Bronchial smooth muscle cell (primary cell): ENCODE measurements around the gene PLD2. TPM values are rescaled to one million over a fixed set of nuclear protein-coding genes. Genes with fewer than 3 reads are reported as not detected.

Experiments used
- total RNA-seq: library from RNA; depleted of rRNA; stranded (reverse); fragments of >200 nt; gene quantifications from 2 replicates; pipeline ENCODE4 v1.2.1, GENCODE V29; 2014

PLD2 gene
- 19.9 and 20.4 TPM in 2 replicates for total RNA-seq

GRCh38 chr17:4806777-4807604 lies at the start of gene PLD2:
TSS of gene PLD2 (plus strand) at chr17:4807152. CDS start at chr17:4807773, 621 bp downstream.

GRCh38 chr17:4771519-4772234 lies 35.3 kb upstream of the PLD2 start, which contains the start of gene TM4SF5:
TSS of gene TM4SF5 (plus strand) at chr17:4771886. CDS start at chr17:4771923, 37 bp downstream.

GRCh38 chr17:4786106-4786511 lies 20.8 kb upstream of the PLD2 start, which contains the start of gene VMO1:
TSS of gene VMO1 (minus strand) at chr17:4786364. CDS start at chr17:4786352, 12 bp downstream.

GRCh38 chr17:4788807-4789700 lies 17.9 kb upstream of the PLD2 start, which contains the start of gene GLTPD2:
TSS of gene GLTPD2 (plus strand) at chr17:4788964. CDS start at chr17:4789012, 48 bp downstream.

GRCh38 chr17:4802228-4802627 lies 4.7 kb upstream of the PLD2 start, which contains the start of gene C17orf114:
TSS of gene C17orf114 (minus strand) at chr17:4802328.

GRCh38 chr17:4833178-4833940 lies 26.4 kb downstream of the PLD2 start, which contains the start of gene MINK1:
TSS of gene MINK1 (plus strand) at chr17:4833340. CDS start at chr17:4833584, 244 bp downstream.

Other genes starting within 250 kb of the PLD2 start
- gene GGT6, start 246.6 kb upstream of the PLD2 start, total RNA-seq, result under 0.01 TPM in 1 of 2 replicates, not detected in the other
- gene SMTNL2, start 222.6 kb upstream of the PLD2 start, total RNA-seq, result 0.47 and 10.1 TPM in 2 replicates
- 0.17 TPM in 1 of 2 replicates, not detected in the other for gene ALOX15, start 165.5 kb upstream of the PLD2 start, total RNA-seq
- 11.3 and 13.7 TPM in 2 replicates for gene PELP1, start 103.0 kb upstream of the PLD2 start, total RNA-seq
- 2.4 and 2.5 TPM in 2 replicates for gene ARRB2, start 96.5 kb upstream of the PLD2 start, total RNA-seq
- 11.3 and 18.5 TPM in 2 replicates for gene MED11, start 75.7 kb upstream of the PLD2 start, total RNA-seq
- 0.09 TPM in 1 of 2 replicates, not detected in the other for gene ZMYND15, start 67.3 kb upstream of the PLD2 start, total RNA-seq
- 0.63 and 1.6 TPM in 2 replicates for gene CXCL16, start 67.2 kb upstream of the PLD2 start, total RNA-seq
- gene TM4SF5, start 35.3 kb upstream of the PLD2 start, total RNA-seq, result not detected in 2 replicates
- gene VMO1, start 20.8 kb upstream of the PLD2 start, total RNA-seq, result 1.1 and 1.2 TPM in 2 replicates
- gene GLTPD2, start 18.2 kb upstream of the PLD2 start, total RNA-seq, result not detected in 2 replicates
- 134 and 196 TPM in 2 replicates for gene PSMB6, start 11.0 kb upstream of the PLD2 start, total RNA-seq
- gene MINK1, start 26.2 kb downstream of the PLD2 start, total RNA-seq, result 25.7 and 31.9 TPM in 2 replicates
- 3.2 and 3.5 TPM in 2 replicates for gene C17orf107, start 92.4 kb downstream of the PLD2 start, total RNA-seq
- gene CHRNE, start 95.9 kb downstream of the PLD2 start, total RNA-seq, result 0.47 and 1.2 TPM in 2 replicates
- not detected in 2 replicates for gene GP1BA, start 125.1 kb downstream of the PLD2 start, total RNA-seq
- gene SLC25A11, start 132.9 kb downstream of the PLD2 start, total RNA-seq, result 46.7 and 67.4 TPM in 2 replicates
- gene RNF167, start 133.1 kb downstream of the PLD2 start, total RNA-seq, result 13.3 and 16.9 TPM in 2 replicates
- 419 and 524 TPM in 2 replicates for gene PFN1, start 141.4 kb downstream of the PLD2 start, total RNA-seq
- gene ENO3, start 144.0 kb downstream of the PLD2 start, total RNA-seq, result 2.2 TPM in 2 replicates
- 51.7 and 58.0 TPM in 2 replicates for gene SPAG7, start 160.7 kb downstream of the PLD2 start, total RNA-seq
- gene CAMTA2, start 180.5 kb downstream of the PLD2 start, total RNA-seq, result 4.5 and 5.4 TPM in 2 replicates
- 0.09 and 0.32 TPM in 2 replicates for gene INCA1, start 190.4 kb downstream of the PLD2 start, total RNA-seq
- 70.3 and 76.3 TPM in 2 replicates for gene KIF1C, start 190.8 kb downstream of the PLD2 start, total RNA-seq
- 0.32 TPM in 1 of 2 replicates, not detected in the other for gene SLC52A1, start 228.3 kb downstream of the PLD2 start, total RNA-seq